ENCODE measurements around the gene SLC38A2.

- no peak for TF ChIP-seq CTCF (IDR thresholded peaks at IDR 0.05; ENCODE audit: insufficient read depth, low read length, poor library complexity, severe bottlenecking)
- no peak for TF ChIP-seq EZH2phosphoT487 (conservative IDR thresholded peaks at IDR 0.05; ENCODE audit: low read length)
Measured at GRCh38 chr12:46360908-46361666, 11.5 kb downstream of the SLC38A2 start.

All from SU-DHL-6 (cell line).